Osteocyte (in vitro differentiated cells): ENCODE results near the gene ANKRD53. TPM values are rescaled to one million over a fixed set of nuclear protein-coding genes. Genes with fewer than 3 reads are reported as not detected.
A peak's percentile ranks its signal among the peaks of the same experiment; 100 is the strongest.

ENCODE experiments used
- DNase-seq: peaks from one replicate; pipeline ENCODE4 v3.0.0; 2021; ENCODE audit warnings: mixed read lengths; ENCODE audit not compliant: unreplicated experiment; ENCODE audit errors: extremely low spot score
- H3K27ac Mint-ChIP-seq: one replicate; pipeline ENCODE4 v1.8.0; 2021; ENCODE audit warnings: mild to moderate bottlenecking, mixed read lengths; ENCODE audit not compliant: unreplicated experiment
- H3K27me3 Mint-ChIP-seq: one replicate; pipeline ENCODE4 v1.8.0; 2021; ENCODE audit warnings: mixed read lengths; ENCODE audit not compliant: unreplicated experiment
- H3K36me3 Mint-ChIP-seq: one replicate; pipeline ENCODE4 v1.8.0; 2021; ENCODE audit warnings: mixed read lengths; ENCODE audit not compliant: unreplicated experiment
- H3K4me1 Mint-ChIP-seq: one replicate; pipeline ENCODE4 v1.8.0; 2021; ENCODE audit warnings: mixed read lengths; ENCODE audit not compliant: unreplicated experiment
- H3K4me3 Mint-ChIP-seq: one replicate; pipeline ENCODE4 v1.8.0; 2021; ENCODE audit warnings: mild to moderate bottlenecking, moderate library complexity, mixed read lengths; ENCODE audit not compliant: unreplicated experiment
- H3K9me3 Mint-ChIP-seq: one replicate; pipeline ENCODE4 v1.8.0; 2021; ENCODE audit warnings: mixed read lengths; ENCODE audit not compliant: unreplicated experiment
- CTCF ChIP-seq: fragments of 200-600 bp; sonication (generic); IDR thresholded peaks from 2 replicates; pipeline ENCODE4 v1.5.0; 2021; ENCODE audit warnings: antibody characterized with exemption, mild to moderate bottlenecking, moderate library complexity
- long read RNA-seq: library from polyadenylated mRNA; unstranded; transcript quantifications from one replicate; pipeline ENCODE4 v2.0.0, GENCODE V29; 2021
- total RNA-seq: library from RNA; stranded (reverse); gene quantifications from 2 replicates; pipeline ENCODE4 v1.2.1, GENCODE V29; 2021

ANKRD53 gene
- total RNA-seq = 1.9 and 2.7 TPM in 2 replicates
- long read RNA-seq = 0 reads

GRCh38 chr2:70978341-70979179 lies at the start of gene ANKRD53:
Gene ANKRD53 (plus strand): TSS chr2:70978630. CDS start chr2:70978646, 16 bp downstream.
- Mint-ChIP-seq H3K27ac (peak within 1 kb of the TSS; percentile 92), H3K4me3 (peak within 1 kb of the TSS; percentile 79), H3K9me3 (no peaks in the 10 kb centered on the region), H3K36me3 (peaks cover 3% of the 10 kb centered on the region), H3K27me3 (peaks cover 5% of the 10 kb centered on the region), H3K4me1 (peaks cover 14% of the 10 kb centered on the region)
- peak; percentile 85 for DNase-seq
- TF ChIP-seq CTCF = no peak

- DNase-seq = peak; percentile 42
- Mint-ChIP-seq H3K27me3 (no peaks in the 10 kb centered on the region), H3K4me3 (no peak overlapping the region), H3K27ac (no peak overlapping the region), H3K4me1 (no peaks in the 10 kb centered on the region), H3K36me3 (peaks cover 18% of the 10 kb centered on the region), H3K9me3 (no peaks in the 10 kb centered on the region)
- TF ChIP-seq CTCF = no peak
Measured at GRCh38 chr2:70930371-70931329, 47.8 kb upstream of the ANKRD53 start.

GRCh38 chr2:70931376-70932000 lies 46.9 kb upstream of the ANKRD53 start:
- Mint-ChIP-seq H3K4me3 (no peak overlapping the region), H3K27me3 (no peaks in the 10 kb centered on the region), H3K27ac (no peak overlapping the region), H3K4me1 (no peaks in the 10 kb centered on the region), H3K9me3 (no peaks in the 10 kb centered on the region), H3K36me3 (peaks cover 15% of the 10 kb centered on the region)
- TF ChIP-seq CTCF = no peak
- DNase-seq = peak; percentile 80

- peak; percentile 84 for DNase-seq
- H3K4me1 Mint-ChIP-seq = no peaks in the 10 kb centered on the region
- no peaks in the 10 kb centered on the region for H3K9me3 Mint-ChIP-seq
- H3K36me3 Mint-ChIP-seq = peaks cover 8% of the 10 kb centered on the region
- no peaks in the 10 kb centered on the region for H3K27me3 Mint-ChIP-seq
- TF ChIP-seq CTCF = no peak
- no peak overlapping the region for H3K27ac Mint-ChIP-seq
- H3K4me3 Mint-ChIP-seq = no peak overlapping the region
Measured at GRCh38 chr2:70932631-70933230, 45.7 kb upstream of the ANKRD53 start.
